SK-N-SH treated with all-trans-retinoic acid at 6 μM for 48 hours (cell line): ENCODE results near the gene TPM1.

Source experiments
- ATAC-seq: fragments of 200-7000 bp; cut with Tn5 transposase; 3 replicates; pipeline ENCODE4 v1.9.1; 2020; ENCODE audit warnings: mild to moderate bottlenecking, moderate library complexity
- ARNTL ChIP-seq: fragments of 450-650 bp; formaldehyde crosslinking; IDR thresholded peaks from 2 replicates; pipeline ENCODE4 v1.5.0; 2020; ENCODE audit warnings: low read depth, mild to moderate bottlenecking, moderate library complexity, borderline replicate concordance
- CSDC2 ChIP-seq: fragments of 250-450 bp; sonication (Bioruptor Pico); IDR thresholded peaks from 2 replicates; pipeline ENCODE4 v1.5.0; 2020; ENCODE audit warnings: mild to moderate bottlenecking, moderate library complexity
- ESRRG ChIP-seq: fragments of 250-450 bp; sonication (Bioruptor Pico); IDR thresholded peaks from 2 replicates; pipeline ENCODE4 v1.6.1; 2021; ENCODE audit warnings: mild to moderate bottlenecking
- GLIS3 ChIP-seq: fragments of 250-450 bp; sonication (Bioruptor Pico); IDR thresholded peaks from 2 replicates; pipeline ENCODE4 v1.5.0; 2020; ENCODE audit warnings: mild to moderate bottlenecking, moderate library complexity
- ISL1 ChIP-seq: fragments of 250-450 bp; sonication (Bioruptor Pico); IDR thresholded peaks from 2 replicates; pipeline ENCODE4 v2.1.2; 2022; ENCODE audit warnings: mild to moderate bottlenecking, moderate library complexity
- OSR1 ChIP-seq: fragments of 250-450 bp; sonication (Bioruptor Pico); IDR thresholded peaks from 2 replicates; pipeline ENCODE4 v1.8.0; 2022; ENCODE audit warnings: moderate library complexity, mild to moderate bottlenecking, inconsistent platforms
- PPARA ChIP-seq: fragments of 250-450 bp; sonication (Bioruptor Pico); IDR thresholded peaks from 2 replicates; pipeline ENCODE4 v1.5.0; 2020; ENCODE audit warnings: mild to moderate bottlenecking, borderline replicate concordance
- RARB ChIP-seq: fragments of 250-450 bp; sonication (Bioruptor Pico); IDR thresholded peaks from 2 replicates; pipeline ENCODE4 v1.8.0; 2021; ENCODE audit warnings: mild to moderate bottlenecking, moderate library complexity
- SNAI2 ChIP-seq: fragments of 250-450 bp; sonication (Bioruptor Pico); IDR thresholded peaks from 2 replicates; pipeline ENCODE4 v1.5.0; 2020; ENCODE audit warnings: mild to moderate bottlenecking, moderate library complexity
- TCF4 ChIP-seq: fragments of 250-450 bp; sonication (Bioruptor Pico); IDR thresholded peaks from 2 replicates; pipeline ENCODE4 v1.8.0; 2021; ENCODE audit warnings: mild to moderate bottlenecking, moderate library complexity, borderline replicate concordance
- TOX ChIP-seq: fragments of 250-450 bp; sonication (Bioruptor Pico); IDR thresholded peaks from 2 replicates; pipeline ENCODE4 v1.8.0; 2021; ENCODE audit warnings: mild to moderate bottlenecking, moderate library complexity, borderline replicate concordance
- ZC3H10 ChIP-seq: fragments of 250-450 bp; sonication (Bioruptor Pico); IDR thresholded peaks from 2 replicates; pipeline ENCODE4 v1.5.1; 2021; ENCODE audit warnings: mild to moderate bottlenecking, moderate library complexity
- ZFP3 ChIP-seq: fragments of 250-450 bp; sonication (Bioruptor Pico); IDR thresholded peaks from 2 replicates; pipeline ENCODE4 v1.5.0; 2020; ENCODE audit warnings: mild to moderate bottlenecking, moderate library complexity
- ZFP30 ChIP-seq: fragments of 450-650 bp; formaldehyde crosslinking; IDR thresholded peaks from 2 replicates; pipeline ENCODE4 v1.5.0; 2022; ENCODE audit warnings: mild to moderate bottlenecking, moderate library complexity
- ZNF565 ChIP-seq: fragments of 450-650 bp; formaldehyde crosslinking; conservative IDR thresholded peaks from 2 replicates; pipeline ENCODE4 v1.5.0; 2020; ENCODE audit warnings: low read depth, mild to moderate bottlenecking, moderate library complexity
- ZNF70 ChIP-seq: fragments of 450-650 bp; formaldehyde crosslinking; IDR thresholded peaks from 2 replicates; pipeline ENCODE4 v1.5.0; 2020; ENCODE audit warnings: mild to moderate bottlenecking, moderate library complexity
- ZNF8 ChIP-seq: fragments of 450-650 bp; formaldehyde crosslinking; IDR thresholded peaks from 2 replicates; pipeline ENCODE4 v1.5.0; 2020; ENCODE audit warnings: mild to moderate bottlenecking, moderate library complexity
- TF ChIP-seq, protein P1 (sequence below): fragments of 250-450 bp; sonication (Bioruptor Pico); IDR thresholded peaks from 2 replicates; pipeline ENCODE4 v1.8.0; 2020; ENCODE audit warnings: mild to moderate bottlenecking, moderate library complexity, borderline replicate concordance
- TF ChIP-seq, protein P2 (sequence below): fragments of 250-450 bp; sonication (Bioruptor Pico); IDR thresholded peaks from 2 replicates; pipeline ENCODE4 v1.5.1; 2021; ENCODE audit warnings: mild to moderate bottlenecking, moderate library complexity
- TF ChIP-seq, protein P3 (sequence below): fragments of 250-450 bp; sonication (Bioruptor Pico); IDR thresholded peaks from 2 replicates; pipeline ENCODE4 v1.5.1; 2020; ENCODE audit warnings: low read depth, mild to moderate bottlenecking, moderate library complexity
- TF ChIP-seq, protein P4 (sequence below): fragments of 250-450 bp; sonication (Bioruptor Pico); IDR thresholded peaks from 2 replicates; pipeline ENCODE4 v1.8.0; 2021; ENCODE audit warnings: low read depth, mild to moderate bottlenecking, moderate library complexity, borderline replicate concordance
- TF ChIP-seq, protein P5 (sequence below): fragments of 250-450 bp; sonication (Bioruptor Pico); IDR thresholded peaks from 2 replicates; pipeline ENCODE4 v1.5.0; 2020; ENCODE audit warnings: mild to moderate bottlenecking, moderate library complexity

The TPM1 gene

DNA sequence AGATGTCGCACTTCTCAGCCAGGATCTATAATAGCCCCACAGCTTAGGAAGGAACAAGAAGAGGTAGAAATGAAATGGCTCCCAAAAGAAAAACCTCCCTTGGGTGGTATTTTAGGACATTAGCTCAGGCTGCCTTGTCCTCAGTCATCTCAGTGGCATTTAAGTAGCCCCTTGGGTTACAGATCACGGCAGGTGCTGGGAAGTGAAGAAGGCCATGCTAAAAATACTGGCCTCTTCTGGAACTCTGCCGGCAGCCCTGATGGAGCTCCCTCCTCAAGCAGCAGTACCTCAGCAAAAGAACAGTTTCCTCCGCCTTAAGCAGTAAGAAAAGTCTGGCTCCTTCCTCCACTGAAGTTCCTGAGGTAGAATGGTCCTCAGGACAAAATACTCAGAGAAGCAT is 7.3 kb upstream of the TPM1 start:
- ATAC-seq = no peak
- TF ChIP-seq SNAI2 = no peak
- TF ChIP-seq ZFP30 (CRISPR knock-in tag) = no peak
- TF ChIP-seq TOX (CRISPR knock-in tag) = no peak
- TF ChIP-seq TCF4 (CRISPR knock-in tag) = no peak
- TF ChIP-seq, protein P1, sequence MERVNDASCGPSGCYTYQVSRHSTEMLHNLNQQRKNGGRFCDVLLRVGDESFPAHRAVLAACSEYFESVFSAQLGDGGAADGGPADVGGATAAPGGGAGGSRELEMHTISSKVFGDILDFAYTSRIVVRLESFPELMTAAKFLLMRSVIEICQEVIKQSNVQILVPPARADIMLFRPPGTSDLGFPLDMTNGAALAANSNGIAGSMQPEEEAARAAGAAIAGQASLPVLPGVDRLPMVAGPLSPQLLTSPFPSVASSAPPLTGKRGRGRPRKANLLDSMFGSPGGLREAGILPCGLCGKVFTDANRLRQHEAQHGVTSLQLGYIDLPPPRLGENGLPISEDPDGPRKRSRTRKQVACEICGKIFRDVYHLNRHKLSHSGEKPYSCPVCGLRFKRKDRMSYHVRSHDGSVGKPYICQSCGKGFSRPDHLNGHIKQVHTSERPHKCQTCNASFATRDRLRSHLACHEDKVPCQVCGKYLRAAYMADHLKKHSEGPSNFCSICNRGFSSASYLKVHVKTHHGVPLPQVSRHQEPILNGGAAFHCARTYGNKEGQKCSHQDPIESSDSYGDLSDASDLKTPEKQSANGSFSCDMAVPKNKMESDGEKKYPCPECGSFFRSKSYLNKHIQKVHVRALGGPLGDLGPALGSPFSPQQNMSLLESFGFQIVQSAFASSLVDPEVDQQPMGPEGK = no peak
- no peak for TF ChIP-seq ARNTL
- no peak for TF ChIP-seq RARB (CRISPR knock-in tag)
- TF ChIP-seq ZNF565 (CRISPR knock-in tag) = no peak
- TF ChIP-seq, protein P2, sequence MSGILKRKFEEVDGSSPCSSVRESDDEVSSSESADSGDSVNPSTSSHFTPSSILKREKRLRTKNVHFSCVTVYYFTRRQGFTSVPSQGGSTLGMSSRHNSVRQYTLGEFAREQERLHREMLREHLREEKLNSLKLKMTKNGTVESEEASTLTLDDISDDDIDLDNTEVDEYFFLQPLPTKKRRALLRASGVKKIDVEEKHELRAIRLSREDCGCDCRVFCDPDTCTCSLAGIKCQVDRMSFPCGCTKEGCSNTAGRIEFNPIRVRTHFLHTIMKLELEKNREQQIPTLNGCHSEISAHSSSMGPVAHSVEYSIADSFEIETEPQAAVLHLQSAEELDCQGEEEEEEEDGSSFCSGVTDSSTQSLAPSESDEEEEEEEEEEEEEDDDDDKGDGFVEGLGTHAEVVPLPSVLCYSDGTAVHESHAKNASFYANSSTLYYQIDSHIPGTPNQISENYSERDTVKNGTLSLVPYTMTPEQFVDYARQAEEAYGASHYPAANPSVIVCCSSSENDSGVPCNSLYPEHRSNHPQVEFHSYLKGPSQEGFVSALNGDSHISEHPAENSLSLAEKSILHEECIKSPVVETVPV (CRISPR knock-in tag) = no peak
- TF ChIP-seq, all 23 proteins: peak for 0

DNA sequence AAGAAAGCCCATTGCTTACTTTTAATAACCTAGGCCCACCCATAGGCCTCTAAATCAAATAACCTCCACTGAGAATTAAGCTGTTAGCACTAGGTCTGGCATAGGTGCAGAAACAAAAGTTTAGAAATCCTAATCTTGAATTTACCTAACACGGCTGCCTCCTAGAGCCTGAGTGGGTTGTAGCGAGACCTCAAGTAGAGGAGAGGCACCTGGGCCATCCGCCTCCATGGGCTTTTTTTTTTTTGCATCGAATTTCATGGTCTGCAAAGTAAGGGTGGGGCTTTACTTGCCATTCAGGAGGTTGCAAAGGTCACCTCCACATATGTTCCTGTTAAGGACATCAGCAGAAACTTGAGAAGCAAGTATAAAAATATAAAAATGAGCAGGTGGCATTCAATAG is 6.6 kb upstream of the TPM1 start:
- peak; percentile 11; the same call in 1 of the 3 replicates for ATAC-seq
- TF ChIP-seq, protein P1 = no peak
- TF ChIP-seq, protein P3, sequence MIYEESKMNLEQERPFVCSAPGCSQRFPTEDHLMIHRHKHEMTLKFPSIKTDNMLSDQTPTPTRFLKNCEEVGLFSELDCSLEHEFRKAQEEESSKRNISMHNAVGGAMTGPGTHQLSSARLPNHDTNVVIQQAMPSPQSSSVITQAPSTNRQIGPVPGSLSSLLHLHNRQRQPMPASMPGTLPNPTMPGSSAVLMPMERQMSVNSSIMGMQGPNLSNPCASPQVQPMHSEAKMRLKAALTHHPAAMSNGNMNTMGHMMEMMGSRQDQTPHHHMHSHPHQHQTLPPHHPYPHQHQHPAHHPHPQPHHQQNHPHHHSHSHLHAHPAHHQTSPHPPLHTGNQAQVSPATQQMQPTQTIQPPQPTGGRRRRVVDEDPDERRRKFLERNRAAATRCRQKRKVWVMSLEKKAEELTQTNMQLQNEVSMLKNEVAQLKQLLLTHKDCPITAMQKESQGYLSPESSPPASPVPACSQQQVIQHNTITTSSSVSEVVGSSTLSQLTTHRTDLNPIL = no peak
- TF ChIP-seq ZNF70 (CRISPR knock-in tag) (no peak), ZC3H10 (CRISPR knock-in tag) (no peak), ZNF565 (CRISPR knock-in tag) (no peak), ZFP3 (CRISPR knock-in tag) (no peak), GLIS3 (CRISPR knock-in tag) (no peak), ISL1 (CRISPR knock-in tag) (no peak), ESRRG (no peak), ZFP30 (CRISPR knock-in tag) (no peak), CSDC2 (CRISPR knock-in tag) (no peak), PPARA (CRISPR knock-in tag) (no peak), ARNTL (no peak), TCF4 (CRISPR knock-in tag) (no peak), TOX (CRISPR knock-in tag) (no peak), SNAI2 (no peak), ZNF8 (CRISPR knock-in tag) (no peak)
- TF ChIP-seq, protein P4, sequence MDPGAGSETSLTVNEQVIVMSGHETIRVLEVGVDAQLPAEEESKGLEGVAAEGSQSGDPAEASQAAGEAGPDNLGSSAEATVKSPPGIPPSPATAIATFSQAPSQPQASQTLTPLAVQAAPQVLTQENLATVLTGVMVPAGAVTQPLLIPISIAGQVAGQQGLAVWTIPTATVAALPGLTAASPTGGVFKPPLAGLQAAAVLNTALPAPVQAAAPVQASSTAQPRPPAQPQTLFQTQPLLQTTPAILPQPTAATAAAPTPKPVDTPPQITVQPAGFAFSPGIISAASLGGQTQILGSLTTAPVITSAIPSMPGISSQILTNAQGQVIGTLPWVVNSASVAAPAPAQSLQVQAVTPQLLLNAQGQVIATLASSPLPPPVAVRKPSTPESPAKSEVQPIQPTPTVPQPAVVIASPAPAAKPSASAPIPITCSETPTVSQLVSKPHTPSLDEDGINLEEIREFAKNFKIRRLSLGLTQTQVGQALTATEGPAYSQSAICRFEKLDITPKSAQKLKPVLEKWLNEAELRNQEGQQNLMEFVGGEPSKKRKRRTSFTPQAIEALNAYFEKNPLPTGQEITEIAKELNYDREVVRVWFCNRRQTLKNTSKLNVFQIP = no peak
- TF ChIP-seq, all 23 proteins: peak for 0

DNA sequence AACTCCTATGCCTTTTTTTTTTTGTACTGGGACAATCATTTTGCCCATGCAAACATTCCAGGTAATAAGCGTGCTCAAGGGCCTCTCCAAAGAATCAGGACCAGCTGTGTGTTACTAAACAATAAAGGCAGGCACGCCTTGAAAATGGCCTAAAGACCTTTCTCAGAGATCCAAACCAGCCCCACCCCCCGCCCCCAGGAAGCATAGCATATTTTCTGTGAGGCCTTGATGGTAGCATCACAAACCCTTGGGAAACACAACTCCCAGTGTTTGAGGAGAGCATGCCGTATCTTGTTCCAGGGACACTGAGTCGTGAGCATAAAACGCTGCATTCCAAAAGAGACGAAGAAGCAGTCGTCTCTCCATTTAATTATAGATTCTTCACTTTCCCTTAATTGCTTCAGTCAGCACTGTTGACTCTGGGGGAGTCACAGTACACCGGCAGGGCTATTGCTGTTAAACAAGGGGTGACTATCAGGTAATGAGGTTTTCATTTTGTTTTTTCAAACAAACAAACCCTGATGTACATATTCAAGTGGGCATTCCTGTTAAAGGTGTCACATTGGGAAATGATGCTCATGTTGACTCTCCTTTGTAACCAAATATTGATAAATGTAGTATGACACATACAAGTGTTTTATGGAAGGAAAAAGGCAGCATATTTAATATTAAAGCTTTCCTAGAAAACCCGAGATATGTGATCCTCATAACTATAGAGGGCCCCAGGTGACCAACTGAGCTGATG is 4.4 kb upstream of the TPM1 start:
- TF ChIP-seq, protein P5, sequence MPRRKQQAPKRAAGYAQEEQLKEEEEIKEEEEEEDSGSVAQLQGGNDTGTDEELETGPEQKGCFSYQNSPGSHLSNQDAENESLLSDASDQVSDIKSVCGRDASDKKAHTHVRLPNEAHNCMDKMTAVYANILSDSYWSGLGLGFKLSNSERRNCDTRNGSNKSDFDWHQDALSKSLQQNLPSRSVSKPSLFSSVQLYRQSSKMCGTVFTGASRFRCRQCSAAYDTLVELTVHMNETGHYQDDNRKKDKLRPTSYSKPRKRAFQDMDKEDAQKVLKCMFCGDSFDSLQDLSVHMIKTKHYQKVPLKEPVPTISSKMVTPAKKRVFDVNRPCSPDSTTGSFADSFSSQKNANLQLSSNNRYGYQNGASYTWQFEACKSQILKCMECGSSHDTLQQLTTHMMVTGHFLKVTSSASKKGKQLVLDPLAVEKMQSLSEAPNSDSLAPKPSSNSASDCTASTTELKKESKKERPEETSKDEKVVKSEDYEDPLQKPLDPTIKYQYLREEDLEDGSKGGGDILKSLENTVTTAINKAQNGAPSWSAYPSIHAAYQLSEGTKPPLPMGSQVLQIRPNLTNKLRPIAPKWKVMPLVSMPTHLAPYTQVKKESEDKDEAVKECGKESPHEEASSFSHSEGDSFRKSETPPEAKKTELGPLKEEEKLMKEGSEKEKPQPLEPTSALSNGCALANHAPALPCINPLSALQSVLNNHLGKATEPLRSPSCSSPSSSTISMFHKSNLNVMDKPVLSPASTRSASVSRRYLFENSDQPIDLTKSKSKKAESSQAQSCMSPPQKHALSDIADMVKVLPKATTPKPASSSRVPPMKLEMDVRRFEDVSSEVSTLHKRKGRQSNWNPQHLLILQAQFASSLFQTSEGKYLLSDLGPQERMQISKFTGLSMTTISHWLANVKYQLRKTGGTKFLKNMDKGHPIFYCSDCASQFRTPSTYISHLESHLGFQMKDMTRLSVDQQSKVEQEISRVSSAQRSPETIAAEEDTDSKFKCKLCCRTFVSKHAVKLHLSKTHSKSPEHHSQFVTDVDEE (CRISPR knock-in tag) = no peak
- TF ChIP-seq CSDC2 (CRISPR knock-in tag) (no peak), OSR1 (CRISPR knock-in tag) (no peak), SNAI2 (no peak)
- ATAC-seq = no peak
